Thoracic aorta (tissue), 2 donors: ENCODE measurements around the gene ERG. TPM values are rescaled to one million over a fixed set of nuclear protein-coding genes. Genes with fewer than 3 reads are reported as not detected.

Experiments used
- ATAC-seq: fragments of 150-250 bp; one replicate; pipeline ENCODE4 v1.8.0; 2017; ENCODE audit warnings: low read depth; ENCODE audit not compliant: insufficient number of reproducible peaks, low FRiP score
- DNase-seq: peaks from one replicate; pipeline ENCODE4 v3.0.0-alpha.2; 2020; ENCODE audit warnings: low spot score
- H3K27ac ChIP-seq, 2 donors: fragments of 200-600 bp; sonication (generic); 1 replicate in 1 of 2; 2 replicates in 1 of 2; pipeline ENCODE4 v1.5.1; 2016; ENCODE audit warnings: mild to moderate bottlenecking in 2 of 2, moderate library complexity in 2 of 2
- H3K27me3 ChIP-seq: fragments of 200-600 bp; sonication (generic); replicated peaks from 2 replicates; pipeline ENCODE4 v1.6.0; 2016; ENCODE audit warnings: mild to moderate bottlenecking; ENCODE audit not compliant: insufficient read depth
- H3K36me3 ChIP-seq: fragments of 200-600 bp; sonication (generic); one replicate; pipeline ENCODE4 v1.5.1; 2016
- H3K4me1 ChIP-seq, 2 donors: fragments of 200-600 bp; sonication (generic); 1 replicate in 1 of 2; 2 replicates in 1 of 2; pipeline versions ENCODE4 v1.5.1 to v1.6.0; 2016; ENCODE audit warnings: low read depth in 2 of 2, mild to moderate bottlenecking in 1 of 2; ENCODE audit not compliant: control insufficient read depth in 1 of 2
- H3K4me3 ChIP-seq: fragments of 200-600 bp; sonication (generic); 2 replicates; pipeline ENCODE4 v1.5.1; 2016; ENCODE audit warnings: mild to moderate bottlenecking
- H3K9me3 ChIP-seq: fragments of 200-600 bp; sonication (generic); 2 replicates; pipeline ENCODE4 v1.5.1; 2016
- CTCF ChIP-seq: fragments of 200-600 bp; sonication (generic); IDR thresholded peaks from one replicate; pipeline ENCODE4 v1.5.1; 2019; ENCODE audit warnings: antibody characterized with exemption
- total RNA-seq, 2 donors: library from RNA; depleted of rRNA; stranded (reverse); fragments of >200 nt; gene quantifications; one replicate each; pipeline versions ENCODE4 v1.1.0 to v1.2.3, GENCODE V29; 2016

The ERG gene
- total RNA-seq, 2 donors from 2014 or later, result 40.2 to 177 TPM

GRCh38 chr21:38356883-38357625, 141.2 kb downstream of the ERG start:
- Histone ChIP-seq H3K9me3 (no peaks in the 10 kb centered on the region), H3K27ac (no peak overlapping the region), H3K4me1 (peaks cover 8 to 40% of the 10 kb centered on the region in 2 donors), H3K36me3 (no peaks in the 10 kb centered on the region), H3K27me3 (no peaks in the 10 kb centered on the region), H3K4me3 (no peak overlapping the region)
- DNase-seq, result no peak
- ATAC-seq, result no peak
- no peak for TF ChIP-seq CTCF

GRCh38 chr21:38355992-38356781, 142.1 kb downstream of the ERG start:
- DNase-seq (no peak), ATAC-seq (peak; percentile 61)
- no peaks in the 10 kb centered on the region for H3K27me3 ChIP-seq
- H3K4me3 ChIP-seq, result no peak overlapping the region
- no peaks in the 10 kb centered on the region for H3K9me3 ChIP-seq
- H3K4me1 ChIP-seq, result peaks cover 11 to 49% of the 10 kb centered on the region in 2 donors
- no peaks in the 10 kb centered on the region for H3K36me3 ChIP-seq
- peak; percentile 95 for TF ChIP-seq CTCF
- peak overlapping the region; percentile 96 to 97 for H3K27ac ChIP-seq

GRCh38 chr21:38355353-38355752, 142.9 kb downstream of the ERG start:
- Histone ChIP-seq H3K9me3 (no peaks in the 10 kb centered on the region), H3K27me3 (no peaks in the 10 kb centered on the region), H3K27ac (peak overlapping the region; percentile 96 to 97), H3K4me1 (peaks cover 11 to 57% of the 10 kb centered on the region in 2 donors), H3K36me3 (no peaks in the 10 kb centered on the region), H3K4me3 (no peak overlapping the region)
- ATAC-seq, result no peak
- no peak for DNase-seq
- no peak for TF ChIP-seq CTCF

- no peak for TF ChIP-seq CTCF
- H3K9me3 ChIP-seq, result no peaks in the 10 kb centered on the region
- H3K27ac ChIP-seq, result peak overlapping the region; percentile 96 to 97
- DNase-seq (no peak), ATAC-seq (no peak)
- no peaks in the 10 kb centered on the region for H3K27me3 ChIP-seq
- no peak overlapping the region for H3K4me3 ChIP-seq
- peaks cover 11 to 64% of the 10 kb centered on the region in 2 donors for H3K4me1 ChIP-seq
- H3K36me3 ChIP-seq, result no peaks in the 10 kb centered on the region
Measured at GRCh38 chr21:38354746-38355145, 143.5 kb downstream of the ERG start.

- Histone ChIP-seq H3K4me1 (peaks cover 11 to 69% of the 10 kb centered on the region in 2 donors), H3K27ac (peak overlapping the region; percentile 96 to 97), H3K9me3 (no peaks in the 10 kb centered on the region), H3K4me3 (no peak overlapping the region), H3K36me3 (no peaks in the 10 kb centered on the region), H3K27me3 (no peaks in the 10 kb centered on the region)
- ATAC-seq (no peak), DNase-seq (no peak)
- no peak for TF ChIP-seq CTCF
Measured at GRCh38 chr21:38354231-38354630, 144.0 kb downstream of the ERG start.
